NB4 (cell line): Measurements from ENCODE around the gene IL1RL2.

Source experiments
- POLR2A ChIP-seq: IDR thresholded peaks from 2 replicates; pipeline ENCODE4 v1.6.1; 2011; ENCODE audit warnings: mild to moderate bottlenecking; ENCODE audit not compliant: insufficient read length; ENCODE audit errors: extremely low read depth
- TF ChIP-seq, protein P1 (sequence below): IDR thresholded peaks from one replicate; pipeline ENCODE4 v1.5.1; 2012; ENCODE audit warnings: low read depth, low read length

DNA sequence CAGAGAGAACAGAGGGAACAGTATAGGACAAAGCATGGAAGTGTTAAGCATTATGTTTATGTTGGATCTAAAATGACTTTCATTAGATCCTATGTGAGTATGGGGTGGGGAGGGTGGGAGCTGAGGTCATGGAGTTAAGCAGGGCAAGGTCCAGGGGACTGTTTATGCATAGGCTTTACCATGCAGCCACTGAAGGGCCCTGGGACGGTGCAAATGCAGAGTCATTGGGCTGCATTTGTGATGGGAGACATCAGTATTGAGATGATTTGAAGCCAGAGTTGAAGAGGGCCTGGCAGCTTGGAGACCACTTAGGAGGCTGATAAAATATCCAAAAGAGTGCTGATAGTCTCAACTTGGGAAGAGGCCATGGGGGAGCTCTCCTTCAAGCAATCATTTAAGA, 22.7 kb downstream of the IL1RL2 start:
- TF ChIP-seq, protein P1, sequence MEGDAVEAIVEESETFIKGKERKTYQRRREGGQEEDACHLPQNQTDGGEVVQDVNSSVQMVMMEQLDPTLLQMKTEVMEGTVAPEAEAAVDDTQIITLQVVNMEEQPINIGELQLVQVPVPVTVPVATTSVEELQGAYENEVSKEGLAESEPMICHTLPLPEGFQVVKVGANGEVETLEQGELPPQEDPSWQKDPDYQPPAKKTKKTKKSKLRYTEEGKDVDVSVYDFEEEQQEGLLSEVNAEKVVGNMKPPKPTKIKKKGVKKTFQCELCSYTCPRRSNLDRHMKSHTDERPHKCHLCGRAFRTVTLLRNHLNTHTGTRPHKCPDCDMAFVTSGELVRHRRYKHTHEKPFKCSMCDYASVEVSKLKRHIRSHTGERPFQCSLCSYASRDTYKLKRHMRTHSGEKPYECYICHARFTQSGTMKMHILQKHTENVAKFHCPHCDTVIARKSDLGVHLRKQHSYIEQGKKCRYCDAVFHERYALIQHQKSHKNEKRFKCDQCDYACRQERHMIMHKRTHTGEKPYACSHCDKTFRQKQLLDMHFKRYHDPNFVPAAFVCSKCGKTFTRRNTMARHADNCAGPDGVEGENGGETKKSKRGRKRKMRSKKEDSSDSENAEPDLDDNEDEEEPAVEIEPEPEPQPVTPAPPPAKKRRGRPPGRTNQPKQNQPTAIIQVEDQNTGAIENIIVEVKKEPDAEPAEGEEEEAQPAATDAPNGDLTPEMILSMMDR, result no peak
- no peak for TF ChIP-seq POLR2A
